ENCODE measurements around the gene GRIK1. TPM values are rescaled to one million over a fixed set of nuclear protein-coding genes. Genes with fewer than 3 reads are reported as not detected.

The GRIK1 gene
- total RNA-seq (2022; extraction: Qiagen RNA extraction; ENCODE audit: low read depth) = not detected in 5 replicates

DNA sequence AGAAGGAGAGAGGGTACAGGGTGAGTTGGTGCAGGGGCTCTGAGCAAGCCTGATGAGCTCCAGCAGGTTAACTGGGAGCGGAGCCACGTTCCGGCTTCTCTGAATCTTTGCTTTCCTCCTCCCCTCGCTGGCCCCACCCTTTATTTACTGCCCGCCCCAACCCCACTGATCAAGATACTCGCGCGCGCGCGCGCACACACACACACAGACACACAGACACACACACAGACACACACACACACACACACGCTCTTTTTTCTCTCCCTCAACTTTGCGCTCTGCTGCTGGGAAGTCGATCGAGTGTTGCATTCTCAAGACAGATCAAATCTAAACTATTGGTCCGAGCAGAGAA lies at the start of gene GRIK1:
Gene GRIK1, minus strand, starts transcription at position 73 of the 352 bp plus-strand sequence.

Other genes with a start within 250 kb of the GRIK1 start
- not detected in 5 replicates for gene CLDN17, start 226.8 kb upstream of the GRIK1 start, total RNA-seq (2022; extraction: Qiagen RNA extraction; ENCODE audit: low read depth)